ENCODE data around the gene KCNH8. TPM values are rescaled to one million over a fixed set of nuclear protein-coding genes. Genes with fewer than 3 reads are reported as not detected.

Gene KCNH8
- total and polyA plus RNA-seq, 2 of the 4 experiments (the other 2 are of a cell fraction), result not detected

DNA sequence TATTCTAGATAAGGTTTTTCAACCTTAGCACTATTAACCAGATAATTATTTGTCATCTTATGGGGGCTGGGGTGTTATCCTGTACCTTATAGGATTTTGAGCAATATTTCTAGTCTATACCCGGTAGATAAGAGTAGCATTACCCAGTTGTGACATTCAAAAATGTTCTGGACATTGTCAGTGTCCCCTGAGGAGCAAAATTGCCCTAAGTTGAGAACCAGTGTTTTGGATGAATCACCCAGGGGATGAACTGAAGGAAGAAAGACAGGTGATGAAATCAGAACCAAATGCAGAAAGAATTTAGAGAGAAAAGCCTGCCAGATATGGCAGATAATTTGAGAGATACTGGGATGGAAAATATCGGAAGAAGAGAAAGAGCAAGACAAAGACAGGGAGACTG lies 58.2 kb downstream of the KCNH8 start:
- Histone ChIP-seq H3K56ac (ENCODE audit: extremely low read depth, insufficient read depth, low read length) (no peak overlapping the region), H3K23ac (ENCODE audit: low read depth, low read length) (no peak overlapping the region), H2BK5ac (ENCODE audit: low read depth, low read length, poor library complexity, severe bottlenecking) (no peak overlapping the region), H3K4me3 (ENCODE audit: insufficient read depth, low read depth, low read length) (no peak overlapping the region), H3K79me1 (ENCODE audit: low read depth in 1 of 2, low read length in 2 of 2) (no peaks in the 10 kb centered on the region), H3K4me2 (ENCODE audit: low read depth, low read length) (no peak overlapping the region), H3K9me1 (ENCODE audit: insufficient read depth, low read length) (no peaks in the 10 kb centered on the region), H3K14ac (replicated peaks; ENCODE audit: low read depth, low read length) (no peak overlapping the region), H2AFZ (replicated peaks; ENCODE audit: low read length, poor library complexity) (no peak overlapping the region), H3K18ac (ENCODE audit: low read depth, low read length) (no peak overlapping the region), H4K20me1 (ENCODE audit: insufficient read depth, low read length) (no peaks in the 10 kb centered on the region), H3K4me1 (ENCODE audit: control insufficient read depth, insufficient read depth, low read length) (no peaks in the 10 kb centered on the region), H3K9me3 (ENCODE audit: control insufficient read depth, insufficient read depth, low read length) (peaks cover 2% of the 10 kb centered on the region; the same call in 1 of the 2 replicates), H2BK120ac (ENCODE audit: low read depth, low read length) (no peak overlapping the region), H3K36me3 (ENCODE audit: control insufficient read depth, insufficient read depth, low read length) (no peaks in the 10 kb centered on the region), H2BK20ac (ENCODE audit: low read depth, low read length) (no peak overlapping the region), H4K8ac (ENCODE audit: low read depth in 2 of 2, low read length in 2 of 2) (no peak overlapping the region), H2AK9ac (replicated peaks; ENCODE audit: low read depth, low read length, poor library complexity) (no peak overlapping the region), H2BK15ac (ENCODE audit: low read depth, low read length) (no peak overlapping the region), H3K4ac (ENCODE audit: low read depth, low read length) (no peak overlapping the region), H2AK5ac (ENCODE audit: low read depth, low read length) (no peak overlapping the region), H4K91ac (ENCODE audit: insufficient read depth, low read depth, low read length) (no peak overlapping the region), H4K5ac (ENCODE audit: low read depth, low read length) (no peak overlapping the region), H3K9ac (ENCODE audit: low read depth, low read length) (no peak overlapping the region), H3K27ac (ENCODE audit: insufficient read depth, low read length) (no peak overlapping the region), H3K27me3 (ENCODE audit: control insufficient read depth, insufficient read depth, low read length) (no peaks in the 10 kb centered on the region)
- ATAC-seq (ENCODE audit: low read depth) (no peak), DNase-seq (no peak)
- ChIA-PET POLR2A (ENCODE audit: unreplicated experiment) (no interaction called here), CTCF (no interaction called here)
- intact Hi-C loops (cut with micrococcal nuclease) (no loop called here), dilution Hi-C loops (cut with HindIII; ENCODE audit: low sequenced_read_pairs, unreplicated experiment) (no loop called here), in situ Hi-C loops (cut with MboI; ENCODE audit: low sequenced_read_pairs) (no loop called here)
- no peak for TF ChIP-seq RFX5 (IDR thresholded peaks at IDR 0.05; ENCODE audit: low read depth, low read length)
- no peak for TF ChIP-seq MXI1 (IDR thresholded peaks at IDR 0.05; ENCODE audit: borderline replicate concordance, low read depth, low read length)
- no peak for TF ChIP-seq NFE2L2 (IDR thresholded peaks at IDR 0.05; ENCODE audit: low read depth, low read length)
- TF ChIP-seq RCOR1 (IDR thresholded peaks at IDR 0.05; ENCODE audit: insufficient replicate concordance, low read length), result no peak
- TF ChIP-seq POLR2A (IDR thresholded peaks at IDR 0.05; ENCODE audit: low read depth, low read length), result no peak
- no peak for TF ChIP-seq RAD21 (IDR thresholded peaks at IDR 0.05; ENCODE audit: low read length)
- no peak for TF ChIP-seq FOS (IDR thresholded peaks at IDR 0.05; ENCODE audit: low read depth, low read length)
- TF ChIP-seq MAFK (IDR thresholded peaks at IDR 0.05; ENCODE audit: low read depth, low read length), result no peak
- TF ChIP-seq CHD1 (IDR thresholded peaks at IDR 0.05; ENCODE audit: low read depth, low read length), result no peak
- TF ChIP-seq CEBPB (IDR thresholded peaks at IDR 0.05; ENCODE audit: low read depth, low read length), result no peak
- TF ChIP-seq, protein P1, sequence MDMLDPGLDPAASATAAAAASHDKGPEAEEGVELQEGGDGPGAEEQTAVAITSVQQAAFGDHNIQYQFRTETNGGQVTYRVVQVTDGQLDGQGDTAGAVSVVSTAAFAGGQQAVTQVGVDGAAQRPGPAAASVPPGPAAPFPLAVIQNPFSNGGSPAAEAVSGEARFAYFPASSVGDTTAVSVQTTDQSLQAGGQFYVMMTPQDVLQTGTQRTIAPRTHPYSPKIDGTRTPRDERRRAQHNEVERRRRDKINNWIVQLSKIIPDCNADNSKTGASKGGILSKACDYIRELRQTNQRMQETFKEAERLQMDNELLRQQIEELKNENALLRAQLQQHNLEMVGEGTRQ (IDR thresholded peaks at IDR 0.05; ENCODE audit: low read depth, low read length), result no peak
- TF ChIP-seq CTCF (conservative IDR thresholded peaks at IDR 0.05; ENCODE audit: low read depth, low read length), result no peak
- no peak for TF ChIP-seq SMC3 (IDR thresholded peaks at IDR 0.05; ENCODE audit: low read depth, low read length)
- no TSS peak for BruUV-seq (replicated peaks)
- 100% methylated on average over 1 of the region's 2 CpGs; no CpG with 5 or more reads in 1 of the 2 experiments for WGBS, 2 experiments (ENCODE audit: extremely low coverage in 2 of 2, insufficient read length in 1 of 2)
